Measurements from ENCODE around the gene SPTB. TPM values are rescaled to one million over a fixed set of nuclear protein-coding genes. Genes with fewer than 3 reads are reported as not detected.

The SPTB gene
- total RNA-seq, 2 experiments from 2014 or later, result 0.03 to 0.08 TPM

GRCh38 chr14:64821651-64822050, 58.1 kb downstream of the SPTB start:
- no peak for ATAC-seq (ENCODE audit: poor library complexity)
- Histone ChIP-seq H3K27me3 (ENCODE audit: control insufficient read depth in 1 of 2, insufficient read depth in 2 of 2, low read length in 2 of 2) (peaks cover 0 to 8% of the 10 kb centered on the region in 2 experiments), H3K36me3 (ENCODE audit: insufficient read depth, low read length) (no peaks in the 10 kb centered on the region)

DNA sequence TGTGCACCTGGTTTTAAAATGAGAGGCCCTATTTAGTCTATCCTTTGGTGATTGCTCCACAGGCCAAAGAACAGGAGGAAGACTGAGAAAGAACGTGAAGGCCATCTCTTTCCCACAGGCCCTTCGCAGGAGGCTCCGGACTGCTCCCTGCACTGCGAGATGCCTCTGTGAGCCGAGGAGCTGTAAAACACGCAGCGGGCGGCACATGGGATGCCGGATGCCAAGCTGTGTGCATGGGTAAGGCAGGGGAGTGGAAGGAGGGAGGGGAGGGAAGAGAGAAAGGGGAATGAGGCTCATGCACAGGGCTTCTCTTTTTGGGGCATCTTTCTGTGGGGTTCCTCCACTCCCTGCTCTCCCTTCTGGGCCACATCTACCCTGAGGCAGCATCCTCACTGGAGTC, 61.6 kb downstream of the SPTB start:
- ChIA-PET CTCF (no interaction called here), POLR2A (no interaction called here)
- peaks cover 0 to 14% of the 10 kb centered on the region in 2 experiments for H3K27me3 ChIP-seq (ENCODE audit: control insufficient read depth in 1 of 2, insufficient read depth in 2 of 2, low read length in 2 of 2)
- ATAC-seq (ENCODE audit: poor library complexity) (no peak), DNase-seq (no peak)
- no peak overlapping the region for H3K4me3 ChIP-seq (ENCODE audit: low read length)
- TF ChIP-seq, protein P1, sequence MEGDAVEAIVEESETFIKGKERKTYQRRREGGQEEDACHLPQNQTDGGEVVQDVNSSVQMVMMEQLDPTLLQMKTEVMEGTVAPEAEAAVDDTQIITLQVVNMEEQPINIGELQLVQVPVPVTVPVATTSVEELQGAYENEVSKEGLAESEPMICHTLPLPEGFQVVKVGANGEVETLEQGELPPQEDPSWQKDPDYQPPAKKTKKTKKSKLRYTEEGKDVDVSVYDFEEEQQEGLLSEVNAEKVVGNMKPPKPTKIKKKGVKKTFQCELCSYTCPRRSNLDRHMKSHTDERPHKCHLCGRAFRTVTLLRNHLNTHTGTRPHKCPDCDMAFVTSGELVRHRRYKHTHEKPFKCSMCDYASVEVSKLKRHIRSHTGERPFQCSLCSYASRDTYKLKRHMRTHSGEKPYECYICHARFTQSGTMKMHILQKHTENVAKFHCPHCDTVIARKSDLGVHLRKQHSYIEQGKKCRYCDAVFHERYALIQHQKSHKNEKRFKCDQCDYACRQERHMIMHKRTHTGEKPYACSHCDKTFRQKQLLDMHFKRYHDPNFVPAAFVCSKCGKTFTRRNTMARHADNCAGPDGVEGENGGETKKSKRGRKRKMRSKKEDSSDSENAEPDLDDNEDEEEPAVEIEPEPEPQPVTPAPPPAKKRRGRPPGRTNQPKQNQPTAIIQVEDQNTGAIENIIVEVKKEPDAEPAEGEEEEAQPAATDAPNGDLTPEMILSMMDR (IDR thresholded peaks at IDR 0.05), result no peak
- H3K4me3 Mint-ChIP-seq, result no peak overlapping the region
- H3K4me1 Mint-ChIP-seq (ENCODE audit: low read depth), result peaks cover 3% of the 10 kb centered on the region
- no peak overlapping the region for H3K27ac Mint-ChIP-seq
- no peaks in the 10 kb centered on the region for H3K36me3 ChIP-seq (ENCODE audit: insufficient read depth, low read length)
- H3K9me3 Mint-ChIP-seq, result no peaks in the 10 kb centered on the region
- no peak overlapping the region for H3K27ac ChIP-seq (ENCODE audit: low read depth in 1 of 2, low read length in 2 of 2)
- H3K36me3 Mint-ChIP-seq (ENCODE audit: low read depth), result no peaks in the 10 kb centered on the region
- H3K9me3 ChIP-seq (ENCODE audit: control insufficient read depth in 1 of 2, insufficient read depth in 1 of 2, low read length in 2 of 2), result no peaks in the 10 kb centered on the region
- H3K4me1 ChIP-seq (ENCODE audit: insufficient read depth, low read length), result peaks cover 4% of the 10 kb centered on the region
- intact Hi-C loops (cut with DNase I, micrococcal nuclease), result no loop called here
- H3K27me3 Mint-ChIP-seq, result peaks cover 26% of the 10 kb centered on the region

More at GRCh38 chr14:64821651-64822050, 58.1 kb downstream of the SPTB start:
- Mint-ChIP-seq H3K27ac (no peak overlapping the region), H3K27me3 (peaks cover 23% of the 10 kb centered on the region), H3K9me3 (no peaks in the 10 kb centered on the region), H3K4me1 (ENCODE audit: low read depth) (peaks cover 5% of the 10 kb centered on the region), H3K4me3 (no peak overlapping the region), H3K36me3 (ENCODE audit: low read depth) (no peaks in the 10 kb centered on the region)
- TF ChIP-seq, protein P1 (IDR thresholded peaks at IDR 0.05), result no peak
- H3K27ac ChIP-seq (ENCODE audit: low read depth in 1 of 2, low read length in 2 of 2), result no peak overlapping the region
- H3K4me3 ChIP-seq (ENCODE audit: low read length), result no peak overlapping the region
- DNase-seq, result no peak
- H3K4me1 ChIP-seq (ENCODE audit: insufficient read depth, low read length), result peaks cover 8% of the 10 kb centered on the region
- intact Hi-C loops (cut with DNase I, micrococcal nuclease), result loop anchor here (5.0 kb wide), 1 partner anchor 71 kb away; no protein-coding TSS in a partner anchor
- H3K9me3 ChIP-seq (ENCODE audit: control insufficient read depth in 1 of 2, insufficient read depth in 1 of 2, low read length in 2 of 2), result no peaks in the 10 kb centered on the region
- CTCF ChIA-PET, result no interaction called here
- POLR2A ChIA-PET, result no interaction called here

- no peak overlapping the region for H3K27ac ChIP-seq (ENCODE audit: low read depth in 1 of 2, low read length in 2 of 2)
- peaks cover 24% of the 10 kb centered on the region for H3K27me3 Mint-ChIP-seq
- H3K27me3 ChIP-seq (ENCODE audit: control insufficient read depth in 1 of 2, insufficient read depth in 2 of 2, low read length in 2 of 2), result peaks cover 0 to 14% of the 10 kb centered on the region in 2 experiments
- ChIA-PET CTCF (no interaction called here), POLR2A (no interaction called here)
- ATAC-seq (ENCODE audit: poor library complexity) (no peak), DNase-seq (no peak)
- H3K4me1 ChIP-seq (ENCODE audit: insufficient read depth, low read length), result no peaks in the 10 kb centered on the region
- no peaks in the 10 kb centered on the region for H3K9me3 ChIP-seq (ENCODE audit: control insufficient read depth in 1 of 2, insufficient read depth in 1 of 2, low read length in 2 of 2)
- H3K4me1 Mint-ChIP-seq (ENCODE audit: low read depth), result peaks cover under 1% of the 10 kb centered on the region
- no peak overlapping the region for H3K4me3 ChIP-seq (ENCODE audit: low read length)
- H3K9me3 Mint-ChIP-seq, result no peaks in the 10 kb centered on the region
- TF ChIP-seq, protein P1 (IDR thresholded peaks at IDR 0.05), result no peak
- no peaks in the 10 kb centered on the region for H3K36me3 ChIP-seq (ENCODE audit: insufficient read depth, low read length)
- H3K36me3 Mint-ChIP-seq (ENCODE audit: low read depth), result no peaks in the 10 kb centered on the region
- no peak overlapping the region for H3K27ac Mint-ChIP-seq
- intact Hi-C loops (cut with DNase I, micrococcal nuclease), result no loop called here
- H3K4me3 Mint-ChIP-seq, result no peak overlapping the region
These were observed 62.1 kb downstream of the SPTB start for GRCh38 chr14:64817631-64818030.

All from CD4-positive, alpha-beta T cell (primary cell).